HEK293 (cell line): ENCODE results near the gene DCP1A.

Source experiments
- BCL11A ChIP-seq: fragments of 450-650 bp; formaldehyde crosslinking; IDR thresholded peaks from 2 replicates; pipeline ENCODE4 v1.5.1; 2016; ENCODE audit warnings: low read depth, missing biosample characterization, missing genetic modification characterization
- CTCF ChIP-seq: fragments of 450-650 bp; formaldehyde crosslinking; IDR thresholded peaks from 2 replicates; pipeline ENCODE4 v1.5.1; 2016; ENCODE audit warnings: missing biosample characterization, missing genetic modification characterization
- GLI4 ChIP-seq: fragments of 450-650 bp; formaldehyde crosslinking; IDR thresholded peaks from 2 replicates; pipeline ENCODE4 v1.5.1; 2016; ENCODE audit warnings: missing biosample characterization, missing genetic modification characterization
- ZBTB17 ChIP-seq: fragments of 450-650 bp; formaldehyde crosslinking; IDR thresholded peaks from 2 replicates; pipeline ENCODE4 v1.5.1; 2016; ENCODE audit warnings: missing biosample characterization, missing genetic modification characterization
- ZNF16 ChIP-seq: fragments of 450-650 bp; formaldehyde crosslinking; IDR thresholded peaks from 2 replicates; pipeline ENCODE4 v1.5.1; 2016; ENCODE audit warnings: low read depth, missing biosample characterization, missing genetic modification characterization
- ZNF274 ChIP-seq, 2 experiments: fragments of 200-500 bp in 1 of 2; fragments of 450-650 bp in 1 of 2; sonication (Bioruptor generic) in 1 of 2; formaldehyde crosslinking in 1 of 2; IDR thresholded peaks; 2 replicates each; pipeline versions ENCODE4 v1.5.1 to v1.6.1; 2014 to 2016; ENCODE audit warnings: borderline replicate concordance in 1 of 2, inconsistent platforms in 1 of 2, low read length in 1 of 2, missing biosample characterization in 1 of 2, missing genetic modification characterization in 1 of 2
- ZNF777 ChIP-seq: fragments of 450-650 bp; formaldehyde crosslinking; IDR thresholded peaks from 2 replicates; pipeline ENCODE4 v1.5.1; 2017; ENCODE audit warnings: missing biosample characterization, missing genetic modification characterization, borderline replicate concordance
- TF ChIP-seq, protein P1 (sequence below): fragments of 450-650 bp; formaldehyde crosslinking; IDR thresholded peaks from 2 replicates; pipeline ENCODE4 v1.5.1; 2017; ENCODE audit warnings: missing biosample characterization, missing genetic modification characterization

GRCh38 chr3:53269888-53270880, 77.2 kb downstream of the DCP1A start:
- TF ChIP-seq BCL11A (tag by site-specific recombination) (no peak), CTCF (no peak), ZNF274 (IDR thresholded peaks at IDR 0.05; ENCODE audit: low read length) (no peak), ZNF274 (tag by site-specific recombination; IDR thresholded peaks at IDR 0.05; ENCODE audit: borderline replicate concordance) (no peak), GLI4 (no peak), ZNF777 (tag by site-specific recombination) (no peak), ZNF16 (no peak), ZBTB17 (tag by site-specific recombination) (peak; percentile 44; the same call in 1 of the 2 replicates)
- TF ChIP-seq, protein P1, sequence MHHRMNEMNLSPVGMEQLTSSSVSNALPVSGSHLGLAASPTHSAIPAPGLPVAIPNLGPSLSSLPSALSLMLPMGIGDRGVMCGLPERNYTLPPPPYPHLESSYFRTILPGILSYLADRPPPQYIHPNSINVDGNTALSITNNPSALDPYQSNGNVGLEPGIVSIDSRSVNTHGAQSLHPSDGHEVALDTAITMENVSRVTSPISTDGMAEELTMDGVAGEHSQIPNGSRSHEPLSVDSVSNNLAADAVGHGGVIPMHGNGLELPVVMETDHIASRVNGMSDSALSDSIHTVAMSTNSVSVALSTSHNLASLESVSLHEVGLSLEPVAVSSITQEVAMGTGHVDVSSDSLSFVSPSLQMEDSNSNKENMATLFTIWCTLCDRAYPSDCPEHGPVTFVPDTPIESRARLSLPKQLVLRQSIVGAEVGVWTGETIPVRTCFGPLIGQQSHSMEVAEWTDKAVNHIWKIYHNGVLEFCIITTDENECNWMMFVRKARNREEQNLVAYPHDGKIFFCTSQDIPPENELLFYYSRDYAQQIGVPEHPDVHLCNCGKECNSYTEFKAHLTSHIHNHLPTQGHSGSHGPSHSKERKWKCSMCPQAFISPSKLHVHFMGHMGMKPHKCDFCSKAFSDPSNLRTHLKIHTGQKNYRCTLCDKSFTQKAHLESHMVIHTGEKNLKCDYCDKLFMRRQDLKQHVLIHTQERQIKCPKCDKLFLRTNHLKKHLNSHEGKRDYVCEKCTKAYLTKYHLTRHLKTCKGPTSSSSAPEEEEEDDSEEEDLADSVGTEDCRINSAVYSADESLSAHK (tag by site-specific recombination), result no peak
